HG03469 (cell line): ENCODE measurements around the gene ZNF175.

Experiments used
- ATAC-seq: cut with Tn5 transposase; IDR thresholded peaks from one replicate; pipeline ENCODE4 v1.9.1; 2021; ENCODE audit warnings: mild to moderate bottlenecking, moderate library complexity, moderate number of reproducible peaks; ENCODE audit not compliant: unreplicated experiment

ZNF175 gene

GRCh38 chr19:51587264-51588191 lies 16.4 kb downstream of the ZNF175 start:
- no peak for ATAC-seq

- ATAC-seq, result no peak
These were observed 18.4 kb downstream of the ZNF175 start for GRCh38 chr19:51589511-51589910.

GRCh38 chr19:51590441-51590840 lies 19.4 kb downstream of the ZNF175 start:
- ATAC-seq, result no peak

- no peak for ATAC-seq
These were observed 21.4 kb downstream of the ZNF175 start for GRCh38 chr19:51592521-51592920.

- ATAC-seq, result no peak
These were observed 22.2 kb downstream of the ZNF175 start for GRCh38 chr19:51593138-51593890.

- ATAC-seq, result peak; percentile 92
These were observed 23.1 kb downstream of the ZNF175 start for GRCh38 chr19:51593969-51594773.

- ATAC-seq, result no peak
These were observed 23.7 kb downstream of the ZNF175 start for GRCh38 chr19:51594774-51595109.

GRCh38 chr19:51595190-51596175 lies 24.4 kb downstream of the ZNF175 start:
- no peak for ATAC-seq

- ATAC-seq, result no peak
These were observed 27.3 kb downstream of the ZNF175 start for GRCh38 chr19:51598159-51598915.

- ATAC-seq, result no peak
These were observed 28.0 kb downstream of the ZNF175 start for GRCh38 chr19:51599084-51599483.

- ATAC-seq, result no peak
These were observed 30.0 kb downstream of the ZNF175 start for GRCh38 chr19:51600940-51601580.

- ATAC-seq, result no peak
These were observed 31.2 kb downstream of the ZNF175 start for GRCh38 chr19:51602189-51602854.

GRCh38 chr19:51607077-51607476 lies 36.0 kb downstream of the ZNF175 start:
- ATAC-seq, result peak; percentile 79

- ATAC-seq, result no peak
These were observed 37.0 kb downstream of the ZNF175 start for GRCh38 chr19:51607920-51608562.

- no peak for ATAC-seq
These were observed 39.5 kb downstream of the ZNF175 start for GRCh38 chr19:51610576-51610975.

GRCh38 chr19:51614789-51615188 lies 43.7 kb downstream of the ZNF175 start:
- no peak for ATAC-seq

GRCh38 chr19:51615991-51616390 lies 44.9 kb downstream of the ZNF175 start:
- ATAC-seq, result no peak

GRCh38 chr19:51621178-51621577 lies 50.1 kb downstream of the ZNF175 start:
- no peak for ATAC-seq
